HG03378 (cell line): ENCODE results near the gene TM4SF4.

Source experiments
- ATAC-seq: cut with Tn5 transposase; IDR thresholded peaks from one replicate; pipeline ENCODE4 v1.9.1; 2021; ENCODE audit warnings: mild to moderate bottlenecking, moderate library complexity; ENCODE audit not compliant: unreplicated experiment

TM4SF4 gene

DNA sequence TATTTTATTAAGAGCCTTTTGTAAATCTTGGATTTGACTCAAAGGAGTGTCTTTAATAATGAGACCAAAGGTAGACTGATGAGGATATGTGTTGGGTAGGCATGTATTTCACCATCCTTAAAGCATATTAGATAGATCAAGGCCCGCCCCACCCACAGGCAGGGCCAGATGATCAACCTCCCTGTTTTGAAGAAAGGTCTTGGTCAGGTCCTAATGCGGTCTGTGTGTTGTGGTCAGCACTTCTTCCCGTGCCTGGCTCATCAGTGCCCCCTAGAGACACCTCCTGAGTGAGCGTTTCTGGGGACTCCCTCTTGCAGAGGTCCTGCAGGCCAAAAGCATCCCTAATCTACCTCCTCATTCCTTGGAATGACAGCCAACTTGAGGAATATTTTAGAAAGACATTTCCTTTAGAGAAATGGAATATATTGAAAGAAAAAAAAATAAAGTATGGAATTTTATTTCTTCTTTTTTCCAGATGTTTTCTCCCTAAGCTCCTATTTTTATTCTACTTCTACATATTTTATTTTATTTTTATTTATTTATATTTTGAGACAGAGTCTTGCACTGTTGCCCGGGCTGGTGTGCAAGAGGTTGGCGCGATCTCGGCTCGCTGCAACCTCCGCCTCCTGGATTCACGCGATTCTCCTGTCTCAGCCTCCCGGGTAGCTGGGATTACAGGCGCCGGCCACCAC is 6.0 kb downstream of the TM4SF4 start:
- ATAC-seq: peak; percentile 90

DNA sequence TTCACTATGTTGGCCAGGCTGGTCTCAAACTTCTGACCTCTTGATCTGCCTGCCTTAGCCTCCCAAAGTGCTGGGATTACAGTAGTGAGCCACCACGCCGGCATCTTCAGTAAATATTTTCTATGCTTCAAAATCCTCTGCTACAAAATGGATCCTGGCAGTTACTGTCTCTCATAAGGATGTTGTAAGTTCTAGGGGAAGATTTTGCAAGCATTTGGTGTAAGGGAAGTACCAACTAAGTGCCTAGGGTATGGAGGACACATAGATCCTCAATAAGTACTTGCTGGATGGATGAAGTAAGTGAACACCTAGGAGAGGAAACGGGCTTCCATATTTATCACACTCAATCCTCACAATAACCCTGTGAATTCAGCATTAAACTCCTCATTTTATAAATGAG is 6.6 kb downstream of the TM4SF4 start:
- ATAC-seq: no peak

DNA sequence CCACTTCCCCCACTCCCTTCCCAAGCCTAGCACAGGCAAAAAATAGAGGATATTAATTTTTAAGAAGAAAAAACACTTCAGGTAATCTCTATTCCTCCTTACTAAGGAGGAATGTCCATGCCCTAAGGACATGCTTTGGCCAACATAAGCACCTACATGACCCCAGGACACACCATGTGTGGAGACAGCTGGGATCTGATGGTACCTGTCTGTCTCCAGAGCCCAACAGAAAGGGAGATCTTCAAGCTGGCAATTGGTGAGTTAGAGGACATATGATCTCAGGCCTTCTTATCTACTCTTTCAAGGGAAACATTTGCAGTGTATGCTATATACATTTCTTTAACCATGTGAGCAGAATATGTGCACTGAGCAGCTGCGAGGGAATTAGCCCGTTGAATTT is 7.0 kb downstream of the TM4SF4 start:
- no peak for ATAC-seq

DNA sequence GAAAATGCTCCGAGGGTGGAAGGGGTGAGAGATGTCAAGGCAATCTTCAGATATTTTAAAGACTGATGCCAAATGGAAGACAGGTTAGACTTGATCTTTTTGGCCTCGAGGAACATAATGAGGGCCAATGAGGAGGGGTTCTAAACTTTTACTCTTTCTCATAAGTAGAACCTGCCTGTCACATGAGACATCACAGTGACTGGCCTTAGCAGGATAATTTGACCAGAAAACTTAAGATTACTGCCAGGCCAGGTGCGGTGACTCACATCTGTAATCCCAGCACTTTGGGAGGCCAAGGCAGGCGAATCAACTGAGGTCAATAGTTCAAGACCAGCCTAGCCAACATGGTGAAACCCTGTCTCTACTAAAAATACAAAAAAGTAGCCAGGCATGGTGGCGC is 12.2 kb downstream of the TM4SF4 start:
- ATAC-seq: no peak

DNA sequence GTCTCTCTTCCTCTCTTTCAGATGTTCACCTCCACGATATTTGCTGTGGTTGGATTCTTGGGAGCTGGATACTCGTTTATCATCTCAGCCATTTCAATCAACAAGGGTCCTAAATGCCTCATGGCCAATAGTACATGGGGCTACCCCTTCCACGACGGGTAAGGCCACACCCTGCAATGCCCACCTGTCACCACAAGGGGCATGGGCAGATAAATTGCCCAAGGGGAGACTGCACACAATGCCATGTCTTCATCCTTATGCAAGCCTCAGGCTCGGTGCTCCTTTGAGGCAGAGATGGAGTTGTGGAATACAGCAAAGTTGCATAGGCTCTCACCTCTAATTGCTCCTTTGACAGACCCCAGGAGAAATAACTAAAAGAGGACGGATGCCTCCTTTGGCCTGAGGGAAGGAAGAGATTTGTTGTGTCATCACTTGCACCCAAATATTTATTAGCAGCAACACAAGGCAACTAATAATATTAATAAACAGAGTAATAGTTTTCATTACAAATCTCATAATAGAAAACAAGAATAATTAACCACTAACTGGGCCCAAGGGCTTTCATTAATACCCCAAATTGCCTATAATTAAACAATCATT is 13.2 kb downstream of the TM4SF4 start:
- ATAC-seq: no peak

DNA sequence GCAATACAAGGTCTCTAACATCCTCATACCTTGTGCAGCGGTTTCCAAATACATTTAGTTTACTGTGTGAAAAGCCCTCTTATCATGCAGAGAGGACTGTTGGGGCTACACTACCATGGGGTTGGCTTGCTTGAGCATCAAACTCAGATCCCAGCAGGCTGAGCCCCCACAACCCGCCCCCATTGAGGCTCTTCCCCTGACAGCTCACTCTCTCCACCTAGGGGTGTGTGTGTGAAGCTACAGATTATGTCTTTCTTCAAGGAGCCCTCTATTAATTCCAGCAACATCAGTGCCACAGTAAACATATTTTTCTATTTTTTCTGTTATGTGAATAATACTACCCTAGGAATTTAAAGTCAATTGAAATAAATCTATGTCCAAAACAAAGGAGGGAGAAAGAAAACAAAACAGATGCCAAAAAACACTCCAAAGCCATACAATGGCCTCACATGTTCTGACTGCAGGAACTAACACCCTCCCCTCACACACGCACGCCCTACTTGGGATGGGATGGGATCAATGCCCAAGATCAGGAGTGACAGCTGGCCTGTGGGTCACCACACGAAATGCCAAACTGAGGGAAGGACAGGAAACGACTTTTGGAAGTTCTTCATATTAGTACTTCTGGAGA is 14.7 kb downstream of the TM4SF4 start:
- no peak for ATAC-seq

DNA sequence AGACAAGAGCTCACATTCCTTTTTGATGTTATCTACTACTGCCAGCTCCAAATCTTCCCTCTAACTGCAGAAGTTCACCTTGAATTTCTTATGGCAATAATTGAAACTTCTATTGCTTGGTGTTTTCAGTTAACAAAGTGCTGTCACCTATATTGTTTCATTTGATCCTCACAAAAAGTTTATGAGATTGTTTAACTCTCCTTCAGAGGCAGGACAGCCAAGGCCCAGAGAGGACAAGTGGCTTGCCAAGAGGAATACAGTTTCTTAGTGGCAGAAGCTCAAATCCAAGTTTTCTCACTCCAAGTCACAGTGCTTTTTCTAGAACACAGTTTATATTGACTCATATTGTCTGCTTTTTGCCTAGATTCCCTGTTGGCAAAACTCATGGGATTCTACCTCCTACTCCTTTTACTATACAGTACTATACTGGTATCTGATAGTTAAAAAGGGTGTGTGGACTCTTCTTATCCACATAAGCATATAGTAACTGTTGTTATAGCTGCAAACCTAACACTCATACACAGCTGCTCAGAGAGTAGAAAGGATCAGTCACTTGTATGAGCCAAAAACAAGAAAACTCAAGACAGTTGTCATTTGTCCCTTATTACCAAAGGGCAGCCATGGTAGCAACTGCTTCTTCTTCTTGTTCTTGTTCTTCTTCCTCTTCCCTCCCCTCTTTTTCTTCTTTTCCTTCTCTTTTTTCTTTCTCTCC is 15.9 kb downstream of the TM4SF4 start:
- no peak for ATAC-seq

DNA sequence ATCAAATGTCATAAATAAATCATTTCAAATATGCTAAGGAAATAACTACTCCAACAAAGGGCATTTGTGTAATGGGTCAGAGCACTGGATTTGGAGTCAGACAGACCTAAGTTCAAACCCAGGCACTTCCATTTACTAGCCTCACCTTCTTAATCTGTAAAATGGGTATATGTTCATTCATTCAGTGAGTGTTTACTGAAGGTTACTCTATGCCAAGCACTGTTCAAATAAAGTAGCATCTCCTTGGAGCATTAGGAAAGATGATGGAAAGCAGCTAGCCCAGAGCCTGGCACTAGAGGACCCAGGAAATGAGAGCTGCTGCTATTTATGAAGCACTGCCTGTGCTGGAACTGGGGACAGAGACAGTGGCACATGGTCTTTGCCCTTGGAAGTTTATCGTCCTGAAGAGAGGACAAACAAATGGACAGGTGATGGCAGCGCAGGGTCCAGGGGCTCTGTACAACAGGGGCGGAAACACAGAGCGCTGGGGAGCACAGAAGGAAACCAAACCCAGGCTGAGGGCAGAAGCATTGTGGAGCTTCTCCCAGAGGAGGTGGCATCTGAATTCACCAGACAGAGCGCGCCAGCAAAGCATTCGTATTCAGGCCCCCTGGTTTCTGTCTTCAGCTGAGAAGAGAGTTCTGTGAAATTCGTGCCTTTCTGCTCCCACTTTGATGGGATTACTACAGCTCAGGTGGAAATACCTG is 19.0 kb downstream of the TM4SF4 start:
- no peak for ATAC-seq

DNA sequence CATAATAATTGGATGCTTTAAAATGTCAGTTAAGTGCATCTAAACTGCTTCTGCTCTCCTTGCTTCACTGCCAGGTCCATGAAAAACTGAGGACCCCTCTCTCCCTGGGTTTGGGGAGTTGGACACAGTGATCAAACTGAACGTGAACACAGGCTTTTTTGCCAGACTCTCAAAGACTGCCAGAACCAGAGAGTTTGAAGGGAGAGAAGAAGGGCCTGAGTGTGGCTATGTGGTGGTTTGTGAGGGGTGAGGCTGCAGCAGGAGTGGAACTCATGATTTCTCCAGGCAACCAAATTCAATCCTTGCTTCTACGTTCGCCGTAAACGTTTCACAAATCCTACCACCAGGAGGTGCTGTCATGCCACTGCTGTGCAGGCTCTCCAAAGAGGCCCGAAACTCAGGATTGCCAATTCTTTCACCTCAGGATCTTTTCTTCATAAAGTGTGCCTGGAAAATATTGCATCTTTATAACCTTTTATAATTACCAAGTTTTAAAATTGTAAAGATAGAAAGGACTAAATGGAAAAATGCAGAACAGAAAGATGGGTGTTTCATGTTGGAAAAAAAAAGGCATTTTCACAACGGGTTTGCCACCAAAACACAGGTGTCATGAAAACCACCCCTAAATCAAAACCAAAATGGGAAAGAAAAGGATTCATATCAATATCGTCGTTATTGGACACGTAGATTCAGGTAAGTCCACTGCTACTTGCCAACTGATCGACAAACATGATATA is 19.7 kb downstream of the TM4SF4 start:
- no peak for ATAC-seq

DNA sequence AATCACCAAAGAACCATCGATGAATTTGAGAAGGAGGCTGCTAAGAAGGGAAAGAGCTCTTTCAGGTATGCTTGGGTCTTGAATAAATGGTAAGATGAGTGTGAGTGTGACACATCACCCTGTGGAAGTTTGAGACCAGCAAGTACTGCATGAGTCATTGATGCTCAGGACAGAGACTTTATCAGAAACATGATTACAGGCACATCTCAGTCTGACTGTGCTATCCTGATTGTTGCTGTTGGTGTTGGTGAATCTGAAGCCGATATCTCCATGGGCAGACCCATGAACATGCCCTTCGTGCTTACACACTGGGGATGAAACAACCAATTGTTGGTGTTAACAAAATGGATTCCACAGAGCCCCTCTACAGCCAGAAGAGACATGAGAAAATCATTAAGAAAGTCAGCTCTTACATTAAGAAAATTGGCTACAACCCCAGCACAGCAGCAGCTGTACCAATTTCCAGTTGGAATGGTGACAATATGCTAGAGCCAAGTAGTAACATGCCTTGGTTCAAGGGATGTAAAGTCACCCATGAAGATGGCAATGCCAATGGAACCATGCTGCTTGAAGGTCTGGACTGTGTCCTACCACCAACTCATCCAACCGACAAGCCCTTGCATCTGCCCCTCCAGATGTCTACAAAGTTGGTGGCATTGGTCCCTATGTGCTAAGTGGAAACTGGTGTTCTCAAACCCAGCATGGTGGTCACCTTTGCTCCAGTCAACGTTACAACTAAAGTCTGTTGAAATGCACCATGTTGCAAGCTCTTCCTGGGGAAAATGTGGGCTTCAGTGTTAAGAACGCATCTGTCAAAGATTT is 20.5 kb downstream of the TM4SF4 start:
- no peak for ATAC-seq

DNA sequence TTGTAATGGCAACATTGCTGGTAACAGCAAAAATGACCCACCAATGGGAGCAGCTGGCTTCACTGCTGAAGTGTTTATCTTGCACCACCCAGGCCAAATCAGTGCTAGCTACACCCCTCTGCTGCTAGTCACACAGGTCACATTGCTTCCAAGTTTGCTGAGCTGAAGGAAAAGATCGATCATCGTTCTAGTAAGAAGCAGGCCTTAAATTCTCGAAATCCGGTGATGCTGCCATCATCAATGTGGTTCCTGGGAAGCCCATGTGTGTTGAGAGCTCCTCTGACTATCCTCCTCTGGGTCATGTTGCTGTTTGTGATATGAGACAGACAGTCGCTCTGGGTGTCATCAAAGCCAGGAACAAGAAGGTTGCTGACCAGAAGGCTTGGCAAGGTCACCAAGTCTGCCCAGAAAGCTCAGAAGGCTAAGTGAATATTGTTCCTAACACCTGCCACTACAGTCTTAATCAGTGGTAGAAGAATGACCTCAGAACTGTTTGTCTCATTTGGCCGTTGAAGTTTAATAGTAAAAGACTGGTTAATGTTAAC is 21.2 kb downstream of the TM4SF4 start:
- no peak for ATAC-seq

DNA sequence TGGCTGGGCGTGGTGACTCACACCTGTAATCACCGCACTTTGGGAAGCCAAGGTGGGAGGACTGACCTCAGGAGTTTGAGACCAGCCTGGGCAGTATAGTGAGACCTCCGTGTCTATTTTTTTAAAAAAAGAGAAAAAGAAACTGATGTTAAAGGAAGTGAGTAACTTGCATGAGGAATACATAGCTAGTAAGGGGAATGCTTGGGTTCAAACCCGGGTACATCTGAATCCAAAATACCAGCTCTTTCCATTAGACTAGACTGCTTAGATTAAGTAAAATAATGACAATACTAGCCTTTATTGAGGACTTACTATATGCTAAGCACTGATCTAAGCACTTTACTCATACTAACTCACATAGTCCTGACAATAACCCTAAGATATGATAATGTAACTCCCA is 22.4 kb downstream of the TM4SF4 start:
- ATAC-seq: no peak

DNA sequence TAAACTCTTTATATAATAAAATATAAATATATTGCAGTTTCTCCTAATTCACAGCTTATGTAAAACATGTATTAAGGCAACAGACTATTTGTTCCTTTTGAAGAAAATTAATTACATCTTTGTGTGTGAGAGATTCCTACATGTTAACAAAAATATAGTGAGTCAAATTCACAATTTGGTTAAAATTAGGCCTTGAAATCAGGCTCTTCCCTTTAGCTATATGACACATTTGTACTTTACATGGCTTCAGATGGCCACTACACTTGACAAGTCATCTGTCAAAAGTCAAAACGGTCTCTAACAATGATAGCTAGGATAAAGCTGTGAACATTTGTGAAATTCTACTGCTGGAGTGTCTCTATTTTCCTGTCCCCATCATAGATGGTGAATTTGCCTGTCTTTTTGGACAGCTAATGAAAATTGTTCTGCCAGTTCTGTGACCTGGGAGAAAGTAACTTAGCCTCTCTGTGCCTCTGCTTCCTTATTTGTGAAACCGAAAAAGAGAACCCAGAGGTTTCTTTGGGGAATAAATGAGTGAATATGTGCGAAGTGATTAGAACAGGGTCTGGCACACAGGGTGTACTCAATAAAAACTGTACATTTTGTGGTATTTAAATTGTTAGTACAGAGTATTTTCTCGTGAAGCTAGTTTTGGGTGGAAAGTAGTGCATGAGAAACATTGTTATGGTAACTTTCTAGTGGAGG is 23.6 kb downstream of the TM4SF4 start:
- ATAC-seq: no peak

DNA sequence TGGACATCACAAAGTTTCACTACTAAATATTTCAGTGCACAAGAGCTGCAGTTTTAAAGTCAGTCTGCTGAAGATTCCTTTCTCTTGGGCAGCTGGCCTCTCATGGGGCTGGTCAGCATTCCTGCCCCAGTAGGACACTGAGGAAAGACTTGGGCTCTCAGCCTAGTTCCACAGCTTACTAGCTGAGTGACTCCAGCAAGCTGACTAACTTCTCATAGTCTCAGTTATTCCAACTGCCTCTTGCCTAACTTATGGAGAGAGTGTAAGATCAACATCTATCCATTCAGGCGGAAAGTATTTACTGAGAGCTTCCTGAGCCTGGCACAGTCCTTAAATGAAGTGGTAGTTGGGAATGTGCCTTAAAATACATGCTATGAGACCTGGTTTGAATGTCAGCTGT is 27.0 kb downstream of the TM4SF4 start:
- ATAC-seq: no peak

DNA sequence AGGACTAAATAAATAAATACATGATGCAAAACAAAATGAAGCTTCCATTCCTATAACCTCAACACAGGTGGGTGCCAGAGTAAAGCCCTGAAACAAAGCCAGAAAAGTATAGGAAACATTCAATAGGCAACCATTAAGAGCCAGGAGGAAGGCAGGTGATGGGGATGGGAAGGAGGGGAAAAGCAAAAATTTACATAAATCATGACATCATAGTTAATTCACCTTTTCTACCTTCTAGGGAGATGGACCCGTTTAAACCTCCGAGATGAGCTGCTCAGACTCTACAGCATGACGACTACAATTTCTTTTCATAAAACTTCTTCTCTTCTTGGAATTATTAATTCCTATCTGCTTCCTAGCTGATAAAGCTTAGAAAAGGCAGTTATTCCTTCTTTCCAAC is 27.9 kb downstream of the TM4SF4 start:
- ATAC-seq: no peak

DNA sequence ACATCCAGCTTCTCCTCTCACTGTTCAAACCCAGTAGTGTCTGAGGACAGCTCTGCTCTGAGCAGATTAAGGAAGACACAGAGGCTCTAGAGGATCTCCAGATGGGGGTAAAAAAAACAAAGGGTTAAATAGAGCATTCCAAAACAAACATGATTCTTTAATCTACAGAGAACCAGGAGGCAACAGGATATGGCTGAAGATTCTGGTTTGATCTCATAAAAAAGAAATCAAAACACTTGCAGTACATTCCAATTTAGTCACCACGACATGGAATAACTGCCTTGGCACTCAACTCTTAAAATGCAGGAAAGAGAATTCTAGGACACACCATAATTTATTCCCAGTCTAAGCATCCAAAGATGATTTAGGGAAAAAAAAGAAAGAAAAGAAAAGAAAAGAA is 32.0 kb downstream of the TM4SF4 start:
- ATAC-seq: no peak

DNA sequence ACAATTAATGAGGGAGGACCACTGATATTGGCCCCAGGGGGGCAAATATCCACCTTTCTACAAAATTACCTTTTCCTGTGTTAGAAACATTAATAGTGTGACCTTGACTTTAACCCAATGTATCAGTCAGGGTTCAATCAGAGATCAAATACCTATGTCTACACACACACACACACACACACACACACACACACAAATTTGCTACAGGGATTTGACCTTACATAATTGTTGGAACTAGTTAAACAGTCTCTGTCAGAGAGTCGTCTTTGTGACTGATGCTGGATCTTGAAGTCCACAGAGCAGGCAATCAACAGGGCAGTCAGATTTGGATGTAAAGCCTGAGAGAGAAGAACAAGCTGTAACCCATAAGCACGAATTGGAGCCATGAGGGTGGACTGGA is 32.5 kb downstream of the TM4SF4 start:
- no peak for ATAC-seq

DNA sequence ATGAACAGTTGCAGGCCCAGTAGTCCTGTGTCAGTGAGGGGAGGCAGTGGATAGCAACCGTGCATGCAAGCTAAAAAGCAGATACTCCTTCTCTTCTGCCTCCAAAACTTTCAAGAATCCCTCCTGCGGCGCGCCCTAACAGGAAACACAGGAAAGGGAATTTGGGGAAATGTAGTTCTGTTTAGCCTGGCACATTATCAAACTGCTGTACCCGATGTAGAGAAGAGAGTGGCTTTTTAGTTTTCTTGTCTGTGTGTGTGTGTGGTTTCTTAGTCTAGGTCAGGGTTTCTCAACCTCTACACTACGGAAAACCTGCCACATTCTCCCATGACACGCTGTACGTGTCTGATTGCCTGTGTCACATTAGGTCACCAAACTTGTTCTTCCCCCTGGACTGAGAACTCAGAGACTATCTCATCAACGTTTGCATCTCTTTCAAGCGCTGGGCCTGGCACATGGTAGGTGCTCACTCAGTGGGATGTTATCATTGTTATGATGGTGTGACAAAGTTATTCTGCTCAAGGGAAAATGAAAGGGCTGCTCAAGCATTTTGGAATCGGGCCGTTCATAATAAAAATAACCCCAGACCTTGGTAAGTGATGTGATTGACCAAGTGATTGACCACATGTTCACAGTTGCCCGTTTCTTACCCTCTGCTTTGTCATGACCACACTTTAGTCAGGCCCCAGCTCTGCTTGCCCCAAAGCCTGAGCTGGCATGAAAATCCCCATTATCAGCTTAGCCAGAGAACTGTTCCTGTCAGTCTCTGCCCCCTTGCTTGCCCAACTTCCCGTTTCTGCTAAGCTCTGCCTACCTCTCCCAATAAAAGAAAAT is 33.2 kb downstream of the TM4SF4 start:
- ATAC-seq: no peak
